MM.1S (cell line): ENCODE results near the gene NPC1L1.

Source experiments
- CTCF ChIP-seq: fragments of 300-600 bp; sonication (generic); IDR thresholded peaks from 2 replicates; pipeline ENCODE4 v1.5.1; 2016; ENCODE audit warnings: antibody characterized with exemption, low read length, mixed read lengths
- EZH2 ChIP-seq: fragments of 300-600 bp; sonication (generic); optimal IDR thresholded peaks from 2 replicates; pipeline ENCODE3; 2017; ENCODE audit warnings: low read depth, mild to moderate bottlenecking, antibody characterized with exemption, low read length, mixed read lengths

- TF ChIP-seq CTCF = no peak
- TF ChIP-seq EZH2 = no peak
Measured at GRCh38 chr7:44590910-44591309, 49.8 kb upstream of the NPC1L1 start.
